GM13977 (cell line): ENCODE data around the gene CALY.

Source experiments
- DNase-seq: peaks from one replicate; pipeline ENCODE4 v3.0.0; 2012; ENCODE audit warnings: low spot score
- CTCF ChIP-seq: IDR thresholded peaks from 2 replicates; pipeline ENCODE4 v1.5.1; 2012; ENCODE audit warnings: mild to moderate bottlenecking, control low read depth; ENCODE audit not compliant: insufficient read depth; ENCODE audit errors: extremely low read depth, missing control alignments
- in situ Hi-C: fragments of 300-500 bp; cut with MboI; formaldehyde crosslinking; loops from one replicate; pipeline ENCODE4 v1.12.0; 2022; ENCODE audit warnings: low sequenced_read_pairs, low pct_unique_long_range_greater_than_20kb, mixed read lengths, inconsistent platforms; ENCODE audit not compliant: unreplicated experiment

Gene CALY

GRCh38 chr10:133310399-133310755, 26.3 kb downstream of the CALY start:
- TF ChIP-seq CTCF, result no peak
- DNase-seq, result no peak
- in situ Hi-C loops, result no loop called here

GRCh38 chr10:133309720-133310398, 26.8 kb downstream of the CALY start:
- no peak for TF ChIP-seq CTCF
- no peak for DNase-seq
- in situ Hi-C loops, result no loop called here

- no peak for TF ChIP-seq CTCF
- peak; percentile 98 for DNase-seq
- in situ Hi-C loops, result no loop called here
These were observed 27.5 kb downstream of the CALY start for GRCh38 chr10:133309100-133309719.

- peak; percentile 94 for DNase-seq
- in situ Hi-C loops, result no loop called here
- TF ChIP-seq CTCF, result peak; percentile 8
These were observed 28.1 kb downstream of the CALY start, which contains the start of the genes TUBGCP2 and ZNF511 for GRCh38 chr10:133308421-133309099. TSS of gene TUBGCP2 (minus strand) at chr10:133308872. CDS start at chr10:133302941, 5,931 bp downstream. TSS of gene ZNF511 (plus strand) at chr10:133308914. CDS start at chr10:133308944, 30 bp downstream.

- in situ Hi-C loops, result no loop called here
- peak; percentile 85 for TF ChIP-seq CTCF
- peak; percentile 78 for DNase-seq
These were observed 28.8 kb downstream of the CALY start for GRCh38 chr10:133307776-133308420.

- no peak for TF ChIP-seq CTCF
- no peak for DNase-seq
- in situ Hi-C loops, result no loop called here
These were observed 29.7 kb downstream of the CALY start for GRCh38 chr10:133306941-133307379.
